HG03064 (cell line): ENCODE results near the gene LSM3.

Experiments used
- ATAC-seq: cut with Tn5 transposase; IDR thresholded peaks from one replicate; pipeline ENCODE4 v1.9.1; 2021; ENCODE audit warnings: low read depth; ENCODE audit not compliant: unreplicated experiment

LSM3 gene

DNA sequence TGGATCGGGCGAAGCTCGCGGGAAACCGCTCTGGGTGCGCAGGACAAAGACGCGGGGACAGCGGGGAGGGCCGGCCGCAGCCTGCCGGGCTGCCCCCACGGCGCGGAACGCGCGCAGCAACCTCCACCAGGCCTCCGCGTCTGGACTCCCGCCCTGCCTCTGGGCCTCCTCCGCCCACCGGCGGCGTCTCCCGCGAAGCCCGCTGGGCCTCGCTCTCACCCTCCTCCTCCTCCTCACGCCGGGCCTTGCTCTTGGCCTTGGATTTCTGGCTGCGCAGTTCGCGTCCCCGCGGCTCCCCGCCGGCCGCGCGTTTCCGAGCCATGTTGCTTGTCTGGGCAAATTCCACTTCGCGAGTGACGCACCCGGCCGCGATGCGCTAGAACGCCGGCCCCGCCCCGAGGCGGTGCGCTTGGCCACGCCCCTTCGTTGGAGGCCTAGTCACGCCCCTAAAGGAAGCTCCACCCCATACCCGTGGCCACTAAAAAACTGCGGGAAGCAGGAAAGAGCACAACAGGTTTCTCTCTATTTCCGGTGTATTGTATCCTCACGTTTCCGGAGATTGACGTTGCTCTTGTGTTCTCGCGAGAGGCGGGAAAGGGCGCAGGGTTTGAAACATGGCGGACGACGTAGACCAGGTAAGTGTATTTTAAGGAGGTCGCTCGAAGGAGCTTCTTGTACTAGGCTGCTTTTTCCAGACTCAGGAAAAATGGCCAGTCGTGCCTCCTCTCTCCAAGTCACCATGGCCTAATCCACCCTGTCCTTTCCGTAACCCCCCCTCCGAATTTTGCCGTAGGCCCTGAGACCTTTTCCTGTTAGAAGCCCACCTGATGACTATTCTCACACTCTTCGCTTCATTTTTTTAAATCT lies at the start of gene LSM3, which contains the start of gene XPC:
TSS of gene LSM3 (plus strand) at position 571 of the 867 bp plus-strand sequence. CDS start at position 615, 44 bp downstream.
TSS of gene XPC (minus strand) at position 355 of the 867 bp plus-strand sequence. CDS start at position 322, 33 bp downstream.
- peak; percentile 90 for ATAC-seq

DNA sequence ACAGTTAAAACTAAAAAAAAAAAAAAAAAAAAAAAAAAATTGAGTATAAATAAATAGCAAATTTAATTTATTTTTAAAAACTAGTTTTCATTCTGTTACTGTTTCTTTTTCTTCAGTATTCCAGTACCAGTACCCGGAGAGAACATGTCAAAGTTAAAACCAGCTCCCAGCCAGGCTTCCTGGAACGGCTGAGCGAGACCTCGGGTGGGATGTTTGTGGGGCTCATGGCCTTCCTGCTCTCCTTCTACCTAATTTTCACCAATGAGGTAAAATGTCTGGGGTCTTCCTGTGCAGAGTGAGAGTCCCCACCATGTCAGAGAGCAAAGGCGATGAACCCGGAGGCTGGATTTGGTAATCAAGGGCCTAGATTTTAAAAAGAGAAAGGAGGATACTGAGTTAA lies 49.3 kb upstream of the LSM3 start:
- no peak for ATAC-seq

DNA sequence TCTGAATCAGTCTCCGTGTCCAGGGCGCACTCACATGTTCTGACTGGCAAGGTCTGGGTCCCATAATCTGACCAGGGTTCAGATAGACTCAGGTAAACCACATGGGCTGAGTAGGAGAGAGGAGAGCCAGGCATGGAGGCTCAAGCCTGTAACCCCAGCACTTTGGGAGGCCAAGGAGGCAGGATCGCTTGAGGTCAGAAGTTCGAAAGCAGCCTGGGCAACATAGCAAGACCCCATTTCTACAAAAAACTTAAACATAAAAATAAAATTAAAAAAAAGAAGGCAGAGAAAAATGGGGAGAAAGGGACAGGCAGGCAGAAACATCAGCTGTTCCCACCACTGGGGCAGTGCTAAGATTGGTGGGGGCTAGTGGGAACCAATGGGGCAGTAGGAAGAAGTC lies 48.4 kb upstream of the LSM3 start:
- ATAC-seq, result no peak

DNA sequence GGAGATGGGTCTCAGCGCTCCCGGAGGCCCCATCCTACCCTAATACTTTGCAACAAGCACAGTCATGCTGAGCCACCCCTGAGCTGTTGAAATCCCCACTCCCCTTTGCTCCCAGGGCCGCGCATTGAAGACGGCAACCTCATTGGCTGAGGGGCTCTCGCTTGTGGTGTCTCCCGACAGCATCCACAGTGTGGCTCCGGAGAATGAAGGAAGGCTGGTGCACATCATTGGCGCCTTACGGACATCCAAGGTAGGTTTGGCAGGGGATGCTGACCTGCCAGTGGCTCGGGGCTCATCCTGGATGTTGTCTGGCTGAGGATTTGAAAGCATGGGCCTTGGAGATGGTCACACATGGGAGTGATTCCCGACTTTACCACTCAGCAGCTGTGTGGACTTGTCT lies 47.9 kb upstream of the LSM3 start:
- no peak for ATAC-seq

DNA sequence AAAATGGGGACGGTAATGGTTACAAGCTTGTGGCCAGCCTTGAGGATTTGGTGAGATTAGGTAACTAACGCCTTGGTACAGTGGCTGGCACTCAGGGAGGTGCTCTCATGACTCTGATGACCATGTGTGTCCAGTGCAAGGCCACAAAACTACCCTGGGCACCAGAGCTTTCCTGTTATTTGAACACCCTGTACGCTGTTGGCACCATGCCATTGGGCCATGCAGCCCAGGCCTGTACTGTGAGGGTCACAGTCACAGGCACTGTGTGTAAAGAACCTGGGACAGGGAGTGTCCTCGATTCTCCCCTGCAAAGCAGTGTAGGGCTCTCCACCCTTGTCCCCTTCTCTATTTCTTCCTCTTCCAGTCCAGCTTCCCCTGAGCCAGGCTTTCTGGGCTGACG lies 47.5 kb upstream of the LSM3 start:
- no peak for ATAC-seq

DNA sequence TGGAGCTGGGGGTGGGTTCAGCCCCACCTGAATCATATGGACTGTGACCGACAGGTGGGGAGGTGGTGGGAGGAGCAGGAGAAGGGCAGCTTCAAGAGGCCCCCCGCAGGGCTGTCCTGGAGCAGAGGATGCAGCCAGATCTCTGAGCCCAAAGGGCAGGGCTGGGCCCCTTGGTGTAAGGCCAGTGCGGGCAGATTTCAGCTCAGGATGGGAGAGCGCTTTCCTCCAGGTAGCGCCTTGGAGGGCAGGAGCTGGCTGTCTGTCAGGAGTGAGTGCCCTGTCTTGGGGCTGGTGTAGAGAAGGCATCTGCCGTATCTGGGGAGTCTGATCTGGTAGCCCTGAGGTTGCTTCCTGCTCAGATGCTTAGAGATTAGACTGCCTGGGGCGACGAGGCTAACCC lies 46.5 kb upstream of the LSM3 start:
- ATAC-seq, result no peak

DNA sequence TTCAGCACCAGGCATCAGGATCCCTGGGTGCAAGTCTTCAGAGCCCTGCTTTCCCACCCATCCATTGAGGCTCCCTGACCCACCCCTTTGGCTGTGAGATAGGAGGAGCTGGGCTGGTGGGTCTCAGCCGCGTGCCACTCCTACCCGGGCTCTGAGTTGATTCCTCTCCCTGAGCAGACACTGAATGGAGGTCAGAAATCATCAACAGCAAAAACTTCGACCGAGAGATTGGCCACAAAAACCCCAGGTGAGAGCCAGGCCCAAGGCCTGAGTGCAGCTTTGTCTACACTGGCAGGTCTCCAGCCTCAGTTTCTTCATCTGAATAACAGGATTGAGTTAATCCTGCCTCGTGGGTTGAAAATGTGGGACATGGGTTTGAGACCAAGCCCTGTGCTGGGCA lies 45.9 kb upstream of the LSM3 start:
- ATAC-seq, result no peak

DNA sequence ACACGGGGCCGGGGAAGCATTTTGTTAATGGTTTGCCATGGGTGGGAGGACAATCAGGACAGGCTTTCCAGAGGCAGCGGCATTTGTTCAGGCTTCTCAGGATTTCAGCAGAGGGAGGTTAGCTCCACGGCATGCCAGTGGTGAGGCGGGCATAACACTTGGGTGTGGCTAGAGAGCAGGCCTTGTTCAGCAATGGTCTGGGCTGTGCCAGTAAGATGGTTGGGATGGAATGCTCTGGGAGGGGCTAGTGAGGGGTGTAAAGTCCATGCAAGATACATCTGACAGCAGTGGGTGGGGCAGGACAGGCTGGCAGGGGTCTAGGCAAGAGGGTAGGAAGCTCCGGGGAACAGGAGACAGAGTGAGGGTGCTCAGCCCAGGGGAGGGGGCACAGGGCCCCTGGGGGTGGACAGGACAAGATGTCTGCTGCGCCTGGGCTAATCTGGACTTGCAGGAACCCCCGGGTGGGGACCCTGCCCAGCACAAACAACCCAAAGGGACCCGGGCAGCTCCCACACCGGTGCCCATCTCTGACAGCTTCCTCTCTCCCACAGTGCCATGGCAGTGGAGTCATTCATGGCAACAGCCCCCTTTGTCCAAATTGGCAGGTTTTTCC lies 45.3 kb upstream of the LSM3 start:
- no peak for ATAC-seq

DNA sequence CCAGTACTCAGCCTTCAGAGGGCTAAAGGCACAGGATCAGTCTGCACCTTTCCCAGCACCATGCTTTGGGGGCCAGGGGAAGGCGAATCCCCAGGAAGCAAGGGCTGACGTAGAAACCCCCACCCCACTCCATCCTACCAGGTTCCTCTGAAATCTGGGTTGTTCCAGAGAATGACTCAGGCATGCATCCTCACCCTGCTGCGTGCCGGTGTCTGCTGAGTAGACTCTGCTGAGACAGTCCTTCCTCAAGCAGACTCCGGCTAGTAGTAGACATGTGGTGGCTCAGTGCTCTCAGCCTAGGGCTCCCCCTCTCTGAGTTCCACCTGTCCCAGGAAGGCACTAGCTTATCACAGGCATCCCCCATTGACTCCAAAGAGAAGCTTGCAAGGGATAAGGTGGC lies 44.7 kb upstream of the LSM3 start:
- ATAC-seq, result no peak

DNA sequence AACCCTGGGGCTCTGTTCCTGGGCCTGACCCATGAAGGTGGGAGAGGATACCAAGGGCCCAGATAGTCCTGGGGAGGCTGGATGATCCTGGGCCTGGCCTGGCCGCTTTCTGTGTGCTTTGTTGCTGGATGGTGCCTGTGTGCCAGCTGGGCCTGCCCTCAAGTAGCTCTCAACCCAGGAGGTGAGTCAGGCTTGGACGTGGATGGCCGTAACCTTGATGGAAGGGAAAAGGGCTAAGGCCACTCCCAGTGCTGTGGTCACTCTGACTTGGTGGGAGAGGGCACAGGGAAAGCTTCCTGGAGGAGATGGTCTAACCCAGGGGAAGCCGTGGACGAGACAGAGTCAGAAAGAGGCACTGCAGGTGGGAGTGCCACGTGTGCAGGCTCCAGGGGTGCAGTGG lies 44.3 kb upstream of the LSM3 start:
- no peak for ATAC-seq

DNA sequence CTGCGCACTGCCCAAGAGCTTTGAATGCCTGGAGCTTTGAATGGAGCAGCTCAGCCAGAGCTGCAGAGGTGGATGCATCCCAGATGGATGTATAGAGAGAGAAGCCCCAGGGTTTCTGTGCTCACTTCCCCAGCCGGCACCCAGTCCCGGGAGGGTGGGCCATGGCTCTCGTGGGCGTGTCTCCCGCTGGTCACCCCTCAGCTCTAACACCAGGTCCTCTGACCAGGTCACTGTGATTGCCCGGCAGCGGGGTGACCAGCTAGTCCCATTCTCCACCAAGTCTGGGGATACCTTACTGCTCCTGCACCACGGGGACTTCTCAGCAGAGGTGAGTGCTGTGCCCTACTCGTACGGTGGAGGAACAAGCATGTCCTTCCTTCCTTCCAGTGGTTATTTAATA lies 43.0 kb upstream of the LSM3 start:
- ATAC-seq, result no peak

DNA sequence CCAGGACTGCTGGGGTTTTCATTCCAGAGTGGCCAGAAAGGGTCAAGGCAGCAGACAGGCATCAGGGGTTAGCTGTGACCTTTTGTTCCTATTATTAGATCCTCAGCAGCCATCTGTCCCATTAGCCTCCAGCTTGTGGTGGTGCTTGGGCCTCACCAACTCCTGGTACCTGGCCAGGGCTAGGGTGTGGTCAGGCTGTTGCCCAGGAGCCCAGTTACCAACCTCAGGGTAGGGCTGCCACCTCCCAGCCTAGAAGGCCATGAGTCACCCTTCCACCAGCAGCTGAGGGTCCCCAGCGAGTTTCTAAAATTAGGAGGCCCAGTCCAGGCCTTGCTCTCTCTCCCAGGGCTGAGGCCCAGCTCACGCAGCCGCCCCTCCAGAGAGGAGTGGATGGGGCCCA lies 41.6 kb upstream of the LSM3 start:
- no peak for ATAC-seq

DNA sequence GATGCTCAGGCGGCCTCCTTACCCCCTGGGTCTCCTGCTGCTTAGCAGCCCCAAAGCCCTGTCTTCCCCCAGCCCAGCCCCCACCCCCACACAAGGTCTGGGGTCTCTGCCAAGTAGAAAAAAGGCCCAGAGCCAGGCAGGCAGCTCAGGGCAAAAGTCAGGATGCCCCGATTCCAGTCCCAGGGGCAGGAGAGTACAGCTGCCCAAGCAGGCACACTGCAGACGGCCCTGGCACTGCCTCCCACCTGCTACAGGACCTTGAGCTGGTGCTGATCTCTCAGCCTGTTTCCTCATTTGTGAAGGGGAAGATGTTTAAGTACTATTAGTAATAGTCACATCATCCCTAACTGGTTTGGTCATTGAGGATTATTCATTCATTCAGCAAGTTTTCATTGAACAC lies 41.2 kb upstream of the LSM3 start:
- ATAC-seq, result no peak

DNA sequence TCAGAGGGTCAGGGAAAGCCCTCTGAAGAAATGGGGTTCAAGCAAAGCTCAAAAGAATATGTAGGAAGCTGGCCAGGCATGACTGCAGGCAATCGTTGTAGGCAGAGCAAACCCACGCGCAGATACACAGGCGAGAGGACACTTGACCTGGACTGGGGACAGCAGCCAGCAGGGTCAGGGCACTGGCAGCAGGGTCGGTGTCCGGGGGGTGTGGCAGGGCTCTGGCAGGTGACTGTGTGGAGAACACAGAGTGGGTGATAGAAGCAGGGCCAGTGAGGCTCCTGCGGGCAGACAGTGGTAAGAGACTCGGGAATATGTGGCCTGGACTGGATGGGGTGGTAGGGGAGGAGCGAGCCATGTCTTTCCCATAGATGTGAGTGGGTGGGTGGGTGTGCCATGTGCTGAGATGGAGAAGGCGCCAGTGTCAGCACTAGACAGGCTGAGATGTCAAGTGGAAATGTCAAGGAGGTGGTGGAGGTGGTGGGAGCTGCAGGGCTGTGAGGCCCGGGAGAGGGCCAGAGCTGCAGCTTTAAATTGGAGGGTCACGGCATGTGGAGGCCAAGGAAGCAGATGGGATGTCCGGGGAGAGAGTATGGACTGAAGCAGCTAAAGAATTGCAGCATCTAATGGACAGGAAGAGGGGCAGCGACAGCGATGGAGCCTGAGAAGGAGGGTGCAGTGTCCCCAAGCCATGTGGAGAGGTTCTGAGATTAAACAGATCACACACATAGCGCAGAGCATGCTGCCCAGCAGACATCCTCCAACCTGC lies 40.3 kb upstream of the LSM3 start:
- ATAC-seq, result no peak

DNA sequence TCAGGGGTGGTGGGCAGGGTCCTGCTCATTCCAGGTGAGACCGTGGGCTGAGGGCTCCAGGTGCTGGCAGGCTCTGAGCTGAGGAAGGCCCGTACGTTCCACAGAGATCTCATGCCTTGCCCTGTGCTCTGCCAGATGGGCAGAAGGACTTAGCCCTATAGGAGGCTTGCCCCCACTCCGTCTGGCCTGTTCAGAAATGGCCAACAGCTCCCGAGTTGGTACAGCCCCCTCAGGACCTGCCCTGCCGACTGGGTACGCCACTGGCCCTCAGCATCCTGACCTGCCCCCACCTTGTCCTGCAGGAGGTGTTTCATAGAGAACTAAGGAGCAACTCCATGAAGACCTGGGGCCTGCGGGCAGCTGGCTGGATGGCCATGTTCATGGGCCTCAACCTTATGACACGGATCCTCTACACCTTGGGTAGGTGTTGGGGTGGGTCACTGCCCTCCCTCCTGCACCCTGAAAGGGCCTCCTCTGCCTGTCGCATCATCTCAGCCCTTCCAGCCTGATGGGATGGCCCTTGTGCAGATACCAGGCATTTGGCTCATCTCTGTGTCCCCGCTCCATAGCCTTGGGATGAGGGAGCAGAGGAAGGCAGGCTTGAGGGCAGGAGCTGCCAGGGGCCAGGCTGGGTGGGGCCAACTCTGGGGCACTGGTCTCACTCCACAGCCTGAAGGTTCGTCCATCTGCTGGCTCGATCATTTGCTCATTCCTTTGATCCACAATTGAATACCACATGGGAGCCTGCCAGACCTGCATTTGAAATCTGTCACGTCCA lies 39.5 kb upstream of the LSM3 start:
- ATAC-seq, result no peak

DNA sequence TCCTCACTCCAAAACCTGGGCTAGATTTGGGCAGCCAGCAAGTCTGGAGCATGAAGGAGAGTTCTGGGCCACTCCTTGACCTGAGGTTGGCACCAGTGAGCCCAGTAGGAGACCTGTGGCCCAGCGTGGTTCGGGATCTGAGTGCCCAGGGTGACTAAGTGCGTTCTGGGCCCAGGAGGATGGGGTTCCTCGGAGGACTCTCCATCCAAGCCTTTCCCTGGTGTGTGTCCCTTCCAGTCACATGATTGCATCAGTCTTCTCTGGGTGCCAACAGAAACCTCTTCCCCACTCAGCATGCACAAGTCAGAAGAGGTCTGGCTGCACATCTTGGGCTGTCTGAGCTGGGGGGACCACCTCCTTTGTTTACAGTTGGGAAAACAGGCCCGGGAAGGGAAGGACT lies 38.8 kb upstream of the LSM3 start:
- ATAC-seq, result no peak

DNA sequence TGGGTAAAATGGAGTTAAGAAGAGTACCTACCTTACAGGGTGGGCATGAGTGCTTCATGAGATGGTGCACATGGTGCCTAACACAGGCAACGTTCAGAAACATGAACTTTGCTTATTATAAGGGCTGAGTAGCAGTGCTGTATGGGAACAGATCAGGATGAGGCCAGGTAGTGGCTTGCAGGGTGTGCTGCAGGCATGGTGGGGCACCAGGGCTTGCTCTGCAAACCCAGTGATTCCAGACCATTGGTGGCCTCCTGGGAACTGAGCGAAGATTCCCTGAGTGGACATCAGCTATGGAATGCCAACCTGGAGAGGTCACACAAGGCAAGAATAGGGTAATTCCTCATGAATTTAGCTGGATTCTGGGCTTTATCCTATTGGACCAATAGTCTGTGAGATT lies 37.9 kb upstream of the LSM3 start:
- ATAC-seq, result no peak

DNA sequence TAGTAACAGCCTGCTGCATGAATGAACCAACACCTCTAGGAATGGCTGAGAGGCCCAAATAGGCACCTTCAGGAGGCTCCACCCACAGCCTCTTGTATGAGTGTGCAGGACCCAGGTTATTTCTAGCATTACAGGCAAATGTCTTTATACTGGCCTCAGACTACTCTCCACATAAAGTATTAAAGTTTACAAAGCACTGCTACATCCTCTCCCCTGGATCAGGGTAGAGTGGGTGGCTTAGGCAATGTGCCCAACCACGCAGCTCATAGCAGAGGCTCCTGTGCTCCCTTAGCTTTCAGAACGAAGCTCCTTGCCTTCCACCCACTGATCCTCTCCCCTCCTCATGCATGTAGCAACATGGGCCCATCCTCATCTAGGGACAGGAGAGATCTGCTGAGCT lies 37.5 kb upstream of the LSM3 start:
- no peak for ATAC-seq

DNA sequence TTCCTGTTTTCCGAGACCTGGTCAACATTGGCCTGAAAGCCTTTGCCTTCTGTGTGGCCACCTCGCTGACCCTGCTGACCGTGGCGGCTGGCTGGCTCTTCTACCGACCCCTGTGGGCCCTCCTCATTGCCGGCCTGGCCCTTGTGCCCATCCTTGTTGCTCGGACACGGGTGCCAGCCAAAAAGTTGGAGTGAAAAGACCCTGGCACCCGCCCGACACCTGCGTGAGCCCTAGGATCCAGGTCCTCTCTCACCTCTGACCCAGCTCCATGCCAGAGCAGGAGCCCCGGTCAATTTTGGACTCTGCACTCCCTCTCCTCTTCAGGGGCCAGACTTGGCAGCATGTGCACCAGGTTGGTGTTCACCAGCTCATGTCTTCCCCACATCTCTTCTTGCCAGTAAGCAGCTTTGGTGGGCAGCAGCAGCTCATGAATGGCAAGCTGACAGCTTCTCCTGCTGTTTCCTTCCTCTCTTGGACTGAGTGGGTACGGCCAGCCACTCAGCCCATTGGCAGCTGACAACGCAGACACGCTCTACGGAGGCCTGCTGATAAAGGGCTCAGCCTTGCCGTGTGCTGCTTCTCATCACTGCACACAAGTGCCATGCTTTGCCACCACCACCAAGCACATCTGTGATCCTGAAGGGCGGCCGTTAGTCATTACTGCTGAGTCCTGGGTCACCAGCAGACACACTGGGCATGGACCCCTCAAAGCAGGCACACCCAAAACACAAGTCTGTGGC lies 36.8 kb upstream of the LSM3 start:
- no peak for ATAC-seq
